T-helper 17 cell (primary cell): ENCODE results near the gene OTOF. TPM values are rescaled to one million over a fixed set of nuclear protein-coding genes. Genes with fewer than 3 reads are reported as not detected.

Source experiments
- ATAC-seq: fragments of 150-1000 bp; cut with Tn5 transposase; 2 replicates; pipeline ENCODE4 v1.10.0; 2021; ENCODE audit warnings: mild to moderate bottlenecking, moderate library complexity
- DNase-seq, 3 donors: peaks; one replicate each; pipeline versions ENCODE4 v3.0.0 to v3.0.0-alpha.2; 2020 to 2021
- H3K9me3 ChIP-seq: one replicate; pipeline ENCODE4 v1.7.0; 2013; ENCODE audit warnings: low read length, mild to moderate bottlenecking; ENCODE audit not compliant: control insufficient read depth, poor library complexity, severe bottlenecking
- H3K27ac Mint-ChIP-seq: one replicate; pipeline ENCODE4 v1.8.0; 2022; ENCODE audit warnings: mild to moderate bottlenecking, moderate library complexity, mixed read lengths
- H3K27me3 Mint-ChIP-seq: one replicate; pipeline ENCODE4 v1.8.0; 2022; ENCODE audit warnings: mixed read lengths
- H3K36me3 Mint-ChIP-seq: one replicate; pipeline ENCODE4 v1.8.0; 2022; ENCODE audit warnings: low read depth, mixed read lengths
- H3K4me1 Mint-ChIP-seq: one replicate; pipeline ENCODE4 v1.8.0; 2022; ENCODE audit warnings: mild to moderate bottlenecking, mixed read lengths
- H3K4me3 Mint-ChIP-seq: one replicate; pipeline ENCODE4 v1.8.0; 2022; ENCODE audit warnings: mild to moderate bottlenecking, moderate library complexity, mixed read lengths
- total RNA-seq, 4 donors: library from RNA in 2 of 4; stranded (reverse) in 2 of 4; gene quantifications; one replicate each; pipeline ENCODE4 v1.2.3 and lab custom pipeline; 2022 to 2026

The OTOF gene
- under 1 TPM; 0.50 to 0.87 TPM for total RNA-seq
- total RNA-seq (lab: John Stamatoyannopoulos, UW): 0.83 to 0.93 reads per million in 2 donors

DNA sequence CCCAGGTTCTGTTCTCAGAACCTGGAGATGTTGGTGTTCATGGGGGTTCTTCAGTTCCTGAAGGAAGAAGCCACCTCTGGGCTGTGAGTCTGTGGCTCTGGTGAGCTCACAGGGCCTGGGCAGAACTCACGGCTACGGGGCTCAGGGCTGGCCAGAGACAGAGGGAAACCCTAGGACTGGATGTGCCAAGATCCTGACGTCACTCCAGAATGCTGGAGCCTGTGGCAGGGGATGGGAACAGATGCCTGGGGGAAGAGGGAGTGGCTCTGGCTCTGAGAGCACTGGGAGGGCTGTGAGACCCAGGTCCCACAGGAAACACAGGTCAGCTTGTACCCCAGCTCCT, at the start of gene OTOF:
TSS of gene OTOF (minus strand) at position 214 of the 343 bp plus-strand sequence.
- Mint-ChIP-seq H3K36me3 (no peaks in the 10 kb centered on the region), H3K4me1 (peaks cover 5% of the 10 kb centered on the region), H3K4me3 (peak within 1 kb of the TSS; percentile 68), H3K27me3 (peaks cover 5% of the 10 kb centered on the region), H3K27ac (no peak within 1 kb of the TSS)
- ATAC-seq (no peak), DNase-seq (no peak)
- no peaks in the 10 kb centered on the region for H3K9me3 ChIP-seq

DNA sequence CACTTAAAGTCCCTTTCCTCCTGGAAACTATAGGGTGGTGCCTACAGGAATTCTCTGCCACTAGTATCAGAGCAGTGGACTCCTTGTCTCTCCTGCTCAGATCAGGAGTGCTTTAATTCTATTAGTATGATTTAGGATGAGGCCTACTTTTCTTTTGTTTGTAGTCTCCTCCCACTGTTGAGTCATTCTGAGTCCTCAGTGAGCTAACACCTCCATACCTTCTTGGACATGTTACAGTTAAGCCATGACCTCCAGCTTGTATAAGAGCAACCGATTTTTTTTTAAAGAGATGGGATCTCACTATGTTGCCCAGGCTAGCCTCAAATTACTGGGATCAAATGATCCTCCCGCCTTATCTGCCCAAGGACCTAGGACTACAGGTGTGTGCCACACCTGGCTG, 48.7 kb upstream of the OTOF start:
- no peaks in the 10 kb centered on the region for H3K9me3 ChIP-seq
- Mint-ChIP-seq H3K36me3 (peaks cover 2% of the 10 kb centered on the region), H3K27ac (no peak overlapping the region), H3K4me3 (no peak overlapping the region), H3K4me1 (no peaks in the 10 kb centered on the region), H3K27me3 (peaks cover 32% of the 10 kb centered on the region)
- ATAC-seq (no peak), DNase-seq (no peak)

DNA sequence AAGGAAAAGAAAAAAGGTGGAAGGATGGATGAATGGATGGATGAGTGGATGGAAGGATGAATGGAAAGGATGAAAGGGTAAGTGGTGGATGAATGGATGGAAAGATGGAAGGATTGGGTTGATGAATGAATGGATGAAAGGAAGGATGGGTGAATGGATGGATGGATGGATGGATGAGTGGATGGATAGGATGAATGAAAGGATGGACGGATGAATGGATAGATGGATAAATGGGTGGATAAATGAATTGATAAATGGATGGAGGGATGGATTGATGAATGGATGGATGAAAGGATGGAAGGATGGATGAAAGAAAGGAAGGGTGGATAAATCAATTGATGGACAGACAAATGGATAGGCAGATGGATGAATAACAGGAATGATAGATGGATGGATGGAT, 48.2 kb upstream of the OTOF start:
- DNase-seq: no peak
- Mint-ChIP-seq H3K36me3 (peaks cover 2% of the 10 kb centered on the region), H3K4me3 (no peak overlapping the region), H3K4me1 (no peaks in the 10 kb centered on the region), H3K27me3 (peaks cover 29% of the 10 kb centered on the region), H3K27ac (no peak overlapping the region)
- H3K9me3 ChIP-seq: no peaks in the 10 kb centered on the region
- no peak for ATAC-seq

DNA sequence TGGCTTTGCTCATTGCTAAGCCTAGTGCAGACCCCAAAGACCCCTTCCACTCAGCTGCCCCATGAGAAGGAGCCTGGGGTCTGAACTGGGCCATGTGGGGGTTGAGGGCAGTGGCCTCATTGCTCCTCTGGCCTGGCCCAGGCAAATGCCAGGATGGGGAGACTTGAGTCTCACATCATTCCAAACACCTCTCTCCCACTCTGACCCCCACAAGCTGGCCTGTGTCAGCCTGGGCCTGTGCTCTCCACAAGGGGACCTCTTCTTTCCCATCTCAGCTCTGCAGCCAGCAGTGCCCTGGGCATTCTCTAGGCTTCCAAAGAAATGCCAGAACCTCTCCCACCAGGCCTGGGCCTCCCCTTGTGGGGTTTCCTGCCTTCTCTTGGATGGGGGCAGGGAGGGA, 45.8 kb upstream of the OTOF start:
- Mint-ChIP-seq H3K4me3 (no peak overlapping the region), H3K27ac (no peak overlapping the region), H3K4me1 (peaks cover 9% of the 10 kb centered on the region), H3K36me3 (no peaks in the 10 kb centered on the region), H3K27me3 (peaks cover 25% of the 10 kb centered on the region)
- H3K9me3 ChIP-seq: no peaks in the 10 kb centered on the region
- ATAC-seq: no peak
- DNase-seq: no peak

DNA sequence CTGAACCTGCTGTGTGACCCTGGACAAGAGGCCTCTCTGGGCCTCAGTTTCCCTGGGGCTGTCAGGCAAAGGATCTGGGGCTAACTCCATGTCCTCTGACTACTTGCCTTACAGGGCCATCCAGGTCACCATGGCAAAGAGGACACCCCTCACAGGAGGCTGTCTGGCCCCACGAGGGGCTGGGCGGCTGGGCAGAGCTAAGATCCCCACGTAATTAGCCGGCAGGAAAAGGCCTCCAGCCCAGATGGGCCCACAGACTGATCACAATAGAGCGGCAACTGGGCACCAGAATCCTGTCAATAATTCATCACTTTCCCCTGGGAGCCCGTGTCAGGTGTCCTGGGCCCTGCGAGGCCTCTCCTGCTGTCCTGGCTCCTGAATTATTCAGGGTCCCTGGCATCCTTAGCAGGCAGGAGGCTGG, 44.8 kb upstream of the OTOF start:
- H3K27ac Mint-ChIP-seq: no peak overlapping the region
- no peaks in the 10 kb centered on the region for H3K9me3 ChIP-seq
- peaks cover 25% of the 10 kb centered on the region for H3K27me3 Mint-ChIP-seq
- ATAC-seq: no peak
- peaks cover 9% of the 10 kb centered on the region for H3K4me1 Mint-ChIP-seq
- H3K4me3 Mint-ChIP-seq: no peak overlapping the region
- DNase-seq: no peak
- H3K36me3 Mint-ChIP-seq: no peaks in the 10 kb centered on the region

DNA sequence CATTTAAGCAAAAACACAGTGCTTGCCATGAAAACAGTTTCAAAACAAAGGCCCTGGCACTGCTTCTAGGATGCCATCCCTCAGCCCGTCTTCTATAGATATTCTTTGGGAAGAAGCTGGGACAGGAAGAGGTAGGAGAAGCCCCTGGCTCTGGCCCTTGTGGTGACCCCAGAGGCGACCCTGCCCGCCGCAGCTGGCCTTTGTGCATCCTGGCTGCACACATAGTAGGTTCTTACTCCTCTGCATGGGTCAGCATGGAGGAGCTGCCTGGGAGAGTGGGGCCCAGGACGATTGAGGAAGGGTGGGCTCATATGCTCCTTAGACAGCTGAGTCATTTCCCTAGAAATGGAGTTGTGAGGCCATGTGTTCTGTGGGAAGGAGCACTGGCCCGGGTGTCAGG, 44.4 kb upstream of the OTOF start:
- H3K27ac Mint-ChIP-seq: no peak overlapping the region
- no peak overlapping the region for H3K4me3 Mint-ChIP-seq
- ATAC-seq: no peak
- no peaks in the 10 kb centered on the region for H3K9me3 ChIP-seq
- peaks cover 9% of the 10 kb centered on the region for H3K4me1 Mint-ChIP-seq
- H3K36me3 Mint-ChIP-seq: no peaks in the 10 kb centered on the region
- H3K27me3 Mint-ChIP-seq: peaks cover 25% of the 10 kb centered on the region
- no peak for DNase-seq

DNA sequence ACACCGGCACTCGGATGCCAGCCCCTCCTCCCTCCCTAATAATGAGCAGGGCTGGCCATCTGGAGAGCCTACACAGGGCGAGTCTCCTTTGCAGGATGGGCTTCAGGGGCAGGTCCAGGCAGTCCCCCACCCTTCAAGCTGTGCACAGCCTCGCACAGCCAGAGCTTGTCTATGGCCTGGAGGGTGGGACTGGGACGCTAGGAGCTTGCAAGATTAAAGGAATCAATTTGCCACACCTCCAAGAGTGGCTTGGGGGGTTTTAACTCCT, 43.9 kb upstream of the OTOF start:
- H3K9me3 ChIP-seq: no peaks in the 10 kb centered on the region
- Mint-ChIP-seq H3K27ac (no peak overlapping the region), H3K27me3 (peaks cover 25% of the 10 kb centered on the region), H3K4me3 (no peak overlapping the region), H3K36me3 (no peaks in the 10 kb centered on the region), H3K4me1 (peaks cover 9% of the 10 kb centered on the region)
- ATAC-seq (no peak), DNase-seq (no peak)

DNA sequence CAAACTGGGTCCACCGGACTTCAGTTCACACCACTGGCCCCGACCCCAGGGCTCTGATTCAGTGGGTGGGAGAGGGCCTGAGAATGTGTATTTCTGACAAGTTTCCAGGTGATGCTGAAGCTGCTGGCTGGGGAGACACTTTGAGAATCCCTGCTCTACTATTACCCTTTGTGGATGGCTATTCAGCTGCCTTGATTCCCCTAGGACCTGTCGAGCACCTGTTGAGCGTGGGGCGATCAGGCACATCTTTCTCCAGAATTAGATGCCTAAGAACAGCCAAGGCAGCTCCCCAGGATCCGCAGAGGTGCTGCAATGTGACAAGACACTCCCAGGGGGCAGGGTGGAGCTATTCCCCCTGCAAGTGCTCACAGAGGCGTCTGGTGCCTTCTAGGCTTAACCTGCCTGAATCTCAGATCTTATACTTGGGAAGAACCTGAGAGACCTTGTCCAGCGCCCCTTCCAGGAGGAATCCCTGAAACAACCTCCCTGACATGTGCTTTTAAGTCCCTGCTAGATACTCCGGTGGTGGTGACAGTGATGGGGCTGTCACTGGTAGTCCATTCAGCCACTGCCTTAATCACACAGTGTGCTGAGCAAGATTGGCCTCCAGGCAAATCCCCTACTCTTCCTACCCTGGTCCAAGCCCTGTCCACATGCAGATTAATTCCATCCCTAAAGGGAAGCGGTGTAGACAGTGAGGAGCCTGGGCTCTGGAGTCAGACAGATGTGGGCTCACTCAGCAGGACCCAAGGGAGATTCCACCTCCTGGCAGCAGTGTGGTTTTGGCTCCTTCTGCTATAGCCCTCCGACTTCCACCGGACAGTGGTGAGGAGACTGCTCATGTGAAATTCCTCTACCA, 43.4 kb upstream of the OTOF start:
- DNase-seq (no peak), ATAC-seq (no peak)
- H3K4me1 Mint-ChIP-seq: peaks cover 9% of the 10 kb centered on the region
- no peak overlapping the region for H3K4me3 Mint-ChIP-seq
- H3K36me3 Mint-ChIP-seq: no peaks in the 10 kb centered on the region
- peaks cover 25% of the 10 kb centered on the region for H3K27me3 Mint-ChIP-seq
- no peaks in the 10 kb centered on the region for H3K9me3 ChIP-seq
- no peak overlapping the region for H3K27ac Mint-ChIP-seq

DNA sequence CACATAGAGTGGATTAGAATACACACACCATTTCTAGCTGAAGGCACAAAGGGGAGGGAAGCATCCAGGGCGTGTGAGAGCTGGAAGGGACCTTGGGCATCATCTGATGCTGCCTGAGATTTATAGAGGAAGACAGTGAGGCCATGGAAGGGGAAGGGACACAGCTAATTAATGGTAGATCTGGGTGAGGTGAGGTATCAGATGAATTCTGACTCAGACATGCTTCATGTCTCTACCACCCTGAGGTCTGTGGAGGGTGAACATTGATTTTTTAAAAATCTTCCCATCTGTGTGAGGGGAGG, 42.2 kb upstream of the OTOF start:
- no peak overlapping the region for H3K4me3 Mint-ChIP-seq
- peaks cover 27% of the 10 kb centered on the region for H3K27me3 Mint-ChIP-seq
- no peak for DNase-seq
- peaks cover 9% of the 10 kb centered on the region for H3K4me1 Mint-ChIP-seq
- H3K9me3 ChIP-seq: no peaks in the 10 kb centered on the region
- ATAC-seq: no peak
- no peaks in the 10 kb centered on the region for H3K36me3 Mint-ChIP-seq
- H3K27ac Mint-ChIP-seq: peak overlapping the region; percentile 14

DNA sequence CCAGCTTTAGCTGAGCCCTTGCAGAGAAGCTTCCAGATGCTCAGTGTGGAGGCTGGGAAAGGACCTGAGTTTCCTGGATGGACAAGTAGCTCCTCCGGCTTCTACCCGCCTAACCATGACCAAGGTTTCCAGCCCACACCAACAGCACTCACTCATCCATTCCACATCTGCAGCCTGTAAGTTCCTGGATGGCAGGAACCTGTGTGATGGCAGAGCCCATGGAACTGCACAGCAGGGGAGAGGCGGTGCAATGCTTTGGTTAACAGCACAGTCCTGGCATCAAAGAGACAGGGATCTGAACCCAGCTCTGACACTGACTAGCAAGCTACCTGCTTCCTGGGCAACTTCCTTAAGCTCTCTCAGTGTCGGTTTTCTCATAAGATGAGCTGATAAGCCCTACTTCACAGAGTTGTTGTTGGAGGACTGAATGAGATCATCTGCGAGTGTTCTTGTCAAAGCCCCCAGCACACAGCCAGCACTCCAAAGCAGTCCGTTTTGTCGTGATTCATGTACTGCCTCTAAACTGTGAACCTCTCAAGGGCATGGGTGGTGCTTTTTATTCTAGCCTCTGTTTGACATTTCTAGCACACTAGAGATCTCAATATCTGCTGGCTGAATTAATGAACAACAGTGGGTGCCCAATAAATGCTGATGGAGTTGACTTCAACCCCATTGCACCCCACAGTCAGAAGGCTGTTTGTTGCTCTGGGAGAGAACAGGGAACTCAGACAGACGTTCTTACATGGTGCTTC, 41.6 kb upstream of the OTOF start:
- DNase-seq (no peak), ATAC-seq (peak; percentile 73)
- Mint-ChIP-seq H3K4me3 (no peak overlapping the region), H3K27me3 (peaks cover 28% of the 10 kb centered on the region), H3K36me3 (no peaks in the 10 kb centered on the region), H3K4me1 (peaks cover 9% of the 10 kb centered on the region), H3K27ac (peak overlapping the region; percentile 14)
- H3K9me3 ChIP-seq: no peaks in the 10 kb centered on the region

DNA sequence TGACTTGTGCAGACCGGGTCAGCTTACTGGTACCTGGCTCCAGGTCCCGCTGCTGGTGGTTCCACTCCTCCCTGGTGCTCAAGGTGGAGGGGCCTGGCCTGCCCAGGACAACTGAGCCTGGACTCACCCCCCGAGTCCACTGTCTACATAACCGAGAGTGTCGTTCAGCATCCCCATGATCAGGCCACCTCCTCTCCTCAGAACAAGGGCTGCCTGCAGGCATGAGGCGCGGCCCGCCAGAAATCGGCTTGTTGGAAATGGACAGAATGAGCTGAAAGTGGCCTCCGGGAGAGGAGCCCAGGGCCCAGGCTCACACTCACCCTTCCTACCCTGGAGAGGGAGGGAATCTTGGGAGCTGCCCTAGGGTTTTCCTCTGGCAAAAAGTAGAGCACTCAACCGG, 38.9 kb upstream of the OTOF start:
- Mint-ChIP-seq H3K4me1 (peaks cover 11% of the 10 kb centered on the region), H3K36me3 (no peaks in the 10 kb centered on the region), H3K4me3 (no peak overlapping the region), H3K27ac (no peak overlapping the region), H3K27me3 (peaks cover 16% of the 10 kb centered on the region)
- no peak for DNase-seq
- no peak for ATAC-seq
- no peaks in the 10 kb centered on the region for H3K9me3 ChIP-seq

DNA sequence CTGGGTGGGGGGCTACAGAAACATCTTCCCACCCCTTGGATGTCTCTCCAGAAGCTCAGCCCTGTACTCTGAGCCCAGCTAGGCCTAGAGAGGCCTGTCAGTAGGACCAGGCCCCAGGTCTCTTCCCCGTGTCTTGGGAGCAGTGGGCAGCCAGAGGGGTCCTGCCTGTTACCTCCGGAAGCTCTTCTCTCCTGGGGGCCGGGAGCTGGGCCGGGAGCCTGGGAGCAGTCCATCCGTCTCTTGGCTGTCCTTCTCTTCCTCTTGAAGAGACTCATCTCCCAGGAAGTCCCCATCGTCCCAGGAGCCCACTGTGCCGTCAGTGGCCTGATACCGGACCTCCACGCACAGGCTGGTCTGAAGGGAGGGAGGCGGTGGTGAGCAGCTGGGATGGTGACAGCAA, 38.3 kb upstream of the OTOF start:
- DNase-seq (no peak), ATAC-seq (no peak)
- Mint-ChIP-seq H3K4me3 (no peak overlapping the region), H3K4me1 (peaks cover 11% of the 10 kb centered on the region), H3K27me3 (peaks cover 21% of the 10 kb centered on the region), H3K27ac (no peak overlapping the region), H3K36me3 (no peaks in the 10 kb centered on the region)
- no peaks in the 10 kb centered on the region for H3K9me3 ChIP-seq

DNA sequence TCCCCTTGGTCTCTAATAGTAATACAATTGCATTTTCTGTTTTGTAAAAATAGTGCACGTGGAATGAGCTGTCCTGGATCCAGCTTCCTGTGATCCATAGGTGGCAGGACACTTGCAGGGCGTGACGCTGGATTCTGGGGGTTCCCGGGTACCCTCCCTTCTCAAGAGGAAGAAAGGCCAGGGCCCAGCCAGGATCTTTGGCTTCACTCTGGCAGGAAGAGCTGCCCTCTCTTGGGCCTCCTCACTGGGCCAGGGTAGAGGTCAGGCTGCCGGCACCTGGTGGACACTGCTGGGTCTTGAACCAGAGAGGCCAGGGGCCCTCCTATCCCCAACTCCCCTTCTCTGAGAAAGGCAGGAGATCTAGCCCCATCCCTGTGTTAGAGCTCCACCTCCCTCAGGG, 37.8 kb upstream of the OTOF start:
- H3K36me3 Mint-ChIP-seq: no peaks in the 10 kb centered on the region
- H3K27me3 Mint-ChIP-seq: peaks cover 23% of the 10 kb centered on the region
- DNase-seq (no peak), ATAC-seq (no peak)
- peaks cover 11% of the 10 kb centered on the region for H3K4me1 Mint-ChIP-seq
- no peaks in the 10 kb centered on the region for H3K9me3 ChIP-seq
- H3K27ac Mint-ChIP-seq: no peak overlapping the region
- H3K4me3 Mint-ChIP-seq: no peak overlapping the region

DNA sequence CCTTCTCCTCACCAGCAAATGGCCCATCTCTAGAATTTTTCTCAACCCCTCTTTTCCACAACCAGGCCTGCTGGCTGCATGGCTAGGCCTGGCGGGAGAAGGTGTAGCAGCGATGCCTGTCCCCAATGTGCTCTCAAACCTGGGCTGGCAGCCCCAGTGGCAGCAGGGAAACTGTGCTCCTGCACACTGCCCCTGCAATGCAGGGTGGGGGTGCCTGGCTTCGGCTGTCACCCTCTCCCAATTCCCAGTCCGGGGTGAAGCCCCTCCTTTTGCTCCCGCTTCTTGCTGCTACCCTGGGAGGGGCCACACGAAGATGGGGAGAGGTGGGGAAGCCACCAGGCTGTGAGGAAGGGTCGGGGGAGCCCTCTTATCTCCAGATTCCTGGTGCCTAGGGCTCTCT, 36.1 kb upstream of the OTOF start:
- H3K4me3 Mint-ChIP-seq: no peak overlapping the region
- H3K36me3 Mint-ChIP-seq: no peaks in the 10 kb centered on the region
- no peak overlapping the region for H3K27ac Mint-ChIP-seq
- peaks cover 16% of the 10 kb centered on the region for H3K27me3 Mint-ChIP-seq
- ATAC-seq (no peak), DNase-seq (no peak)
- H3K9me3 ChIP-seq: no peaks in the 10 kb centered on the region
- H3K4me1 Mint-ChIP-seq: peaks cover 2% of the 10 kb centered on the region
